GM13977 (cell line): ENCODE results near the gene HRC.
"Not testable (repeated sequence)": the region's sequence is repeated elsewhere in the genome, so short reads cannot be mapped to it uniquely, and the experiment has no call there.

Experiments used
- DNase-seq: peaks from one replicate; pipeline ENCODE4 v3.0.0; 2012; ENCODE audit warnings: low spot score
- CTCF ChIP-seq: IDR thresholded peaks from 2 replicates; pipeline ENCODE4 v1.5.1; 2012; ENCODE audit warnings: mild to moderate bottlenecking, control low read depth; ENCODE audit not compliant: insufficient read depth; ENCODE audit errors: extremely low read depth, missing control alignments
- in situ Hi-C: fragments of 300-500 bp; cut with MboI; formaldehyde crosslinking; loops from one replicate; pipeline ENCODE4 v1.12.0; 2022; ENCODE audit warnings: low sequenced_read_pairs, low pct_unique_long_range_greater_than_20kb, mixed read lengths, inconsistent platforms; ENCODE audit not compliant: unreplicated experiment

The HRC gene

GRCh38 chr19:49148044-49148682 is 7.0 kb downstream of the HRC start:
- in situ Hi-C loops = no loop called here
- DNase-seq = no peak
- TF ChIP-seq CTCF = no peak

GRCh38 chr19:49146408-49146770 is 8.8 kb downstream of the HRC start:
- in situ Hi-C loops, DNase-seq: not testable (repeated sequence)

- in situ Hi-C loops = no loop called here
- peak; percentile 81 for TF ChIP-seq CTCF
- DNase-seq = peak; percentile 86
Observed at GRCh38 chr19:49145573-49146407, 9.4 kb downstream of the HRC start.

- peak; percentile 93 for DNase-seq
- no peak for TF ChIP-seq CTCF
- in situ Hi-C loops = no loop called here
Observed at GRCh38 chr19:49142866-49143335, 12.3 kb downstream of the HRC start.

- TF ChIP-seq CTCF = no peak
- no peak for DNase-seq
- in situ Hi-C loops = no loop called here
Observed at GRCh38 chr19:49141352-49141751, 13.8 kb downstream of the HRC start.

- DNase-seq = no peak
- in situ Hi-C loops = no loop called here
- TF ChIP-seq CTCF = no peak
Observed at GRCh38 chr19:49140951-49141350, 14.2 kb downstream of the HRC start.

- DNase-seq = no peak
- in situ Hi-C loops = no loop called here
- no peak for TF ChIP-seq CTCF
Observed at GRCh38 chr19:49136771-49137171, 18.4 kb downstream of the HRC start.
